ENCODE data around the gene MYRF.

DNA sequence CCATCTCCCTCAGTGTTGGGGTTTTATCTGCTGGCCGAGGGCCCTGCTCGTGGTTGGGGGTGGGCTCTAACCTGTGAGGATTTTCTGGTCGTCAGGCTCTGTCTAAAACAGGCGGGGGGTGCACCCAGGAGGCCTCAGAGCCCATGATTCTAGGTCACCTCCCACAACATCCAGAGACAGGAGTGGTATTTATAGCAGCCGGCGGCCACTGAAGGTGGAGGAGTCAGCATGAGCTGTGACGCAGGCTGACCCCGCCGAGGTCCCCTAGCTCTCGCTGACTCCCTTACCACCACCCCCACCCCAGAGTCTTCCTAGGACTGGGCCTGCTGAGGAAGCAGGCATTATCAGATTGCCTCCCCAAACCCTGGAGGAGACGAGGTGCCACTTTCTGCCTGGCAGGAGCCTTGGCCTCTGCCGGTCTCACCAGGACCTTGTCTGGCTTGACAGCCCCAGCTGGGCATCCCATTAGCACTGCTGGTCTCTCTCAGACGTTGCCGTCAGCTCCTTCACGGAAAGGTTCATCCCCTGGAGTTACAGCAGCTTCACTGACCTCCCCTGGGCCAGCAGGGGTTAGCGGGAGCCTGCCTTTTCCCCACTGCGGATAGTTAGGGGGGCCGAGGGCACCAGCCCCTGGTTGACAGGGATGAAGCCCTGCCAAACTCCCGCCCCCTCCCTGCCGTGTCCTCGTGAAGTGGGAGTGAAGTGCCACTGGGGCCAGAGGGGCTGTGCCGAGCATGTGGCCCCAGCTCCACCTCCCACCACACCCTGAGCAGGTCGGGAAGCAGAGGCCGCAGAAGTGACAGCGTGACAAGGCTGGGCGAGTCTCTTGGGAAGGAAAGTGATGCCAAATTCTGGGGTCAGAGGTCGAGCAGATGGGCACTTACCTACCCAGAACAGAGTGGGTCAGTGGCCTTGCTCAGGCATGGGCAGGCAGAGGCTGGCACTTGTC is 45.7 kb upstream of the MYRF start:
- TF ChIP-seq EZH2 (IDR thresholded peaks at IDR 0.05; ENCODE audit: low read depth), result no peak
- TF ChIP-seq, protein P1, sequence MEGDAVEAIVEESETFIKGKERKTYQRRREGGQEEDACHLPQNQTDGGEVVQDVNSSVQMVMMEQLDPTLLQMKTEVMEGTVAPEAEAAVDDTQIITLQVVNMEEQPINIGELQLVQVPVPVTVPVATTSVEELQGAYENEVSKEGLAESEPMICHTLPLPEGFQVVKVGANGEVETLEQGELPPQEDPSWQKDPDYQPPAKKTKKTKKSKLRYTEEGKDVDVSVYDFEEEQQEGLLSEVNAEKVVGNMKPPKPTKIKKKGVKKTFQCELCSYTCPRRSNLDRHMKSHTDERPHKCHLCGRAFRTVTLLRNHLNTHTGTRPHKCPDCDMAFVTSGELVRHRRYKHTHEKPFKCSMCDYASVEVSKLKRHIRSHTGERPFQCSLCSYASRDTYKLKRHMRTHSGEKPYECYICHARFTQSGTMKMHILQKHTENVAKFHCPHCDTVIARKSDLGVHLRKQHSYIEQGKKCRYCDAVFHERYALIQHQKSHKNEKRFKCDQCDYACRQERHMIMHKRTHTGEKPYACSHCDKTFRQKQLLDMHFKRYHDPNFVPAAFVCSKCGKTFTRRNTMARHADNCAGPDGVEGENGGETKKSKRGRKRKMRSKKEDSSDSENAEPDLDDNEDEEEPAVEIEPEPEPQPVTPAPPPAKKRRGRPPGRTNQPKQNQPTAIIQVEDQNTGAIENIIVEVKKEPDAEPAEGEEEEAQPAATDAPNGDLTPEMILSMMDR (conservative IDR thresholded peaks at IDR 0.05), result no peak

All from PC-9 (cell line).